NCI-H226 (cell line): ENCODE results near the gene DIS3L2.
A peak's percentile ranks its signal among the peaks of the same experiment; 100 is the strongest.
"Not testable (repeated sequence)": the region's sequence is repeated elsewhere in the genome, so short reads cannot be mapped to it uniquely, and the experiment has no call there.

Experiments used
- DNase-seq: peaks from one replicate; pipeline ENCODE4 v3.0.0-alpha.2; 2015

Gene DIS3L2

GRCh38 chr2:232013701-232014353 is 52.3 kb downstream of the DIS3L2 start:
- DNase-seq, result peak; percentile 90

- no peak for DNase-seq
Observed at GRCh38 chr2:232014681-232015080, 53.2 kb downstream of the DIS3L2 start.

GRCh38 chr2:232018181-232018580 is 56.7 kb downstream of the DIS3L2 start:
- no peak for DNase-seq

GRCh38 chr2:232022718-232023117 is 61.2 kb downstream of the DIS3L2 start:
- no peak for DNase-seq

- DNase-seq, result no peak
Observed at GRCh38 chr2:232023426-232023825, 61.9 kb downstream of the DIS3L2 start.

GRCh38 chr2:232024457-232024856 is 62.9 kb downstream of the DIS3L2 start:
- DNase-seq, result no peak

GRCh38 chr2:232026910-232027309 is 65.4 kb downstream of the DIS3L2 start:
- no peak for DNase-seq

- no peak for DNase-seq
Observed at GRCh38 chr2:232027530-232027929, 66.0 kb downstream of the DIS3L2 start.

GRCh38 chr2:232028071-232028470 is 66.6 kb downstream of the DIS3L2 start:
- DNase-seq, result no peak

- no peak for DNase-seq
Observed at GRCh38 chr2:232028631-232029030, 67.1 kb downstream of the DIS3L2 start.

- DNase-seq, result no peak
Observed at GRCh38 chr2:232029346-232029745, 67.8 kb downstream of the DIS3L2 start.

GRCh38 chr2:232030229-232030628 is 68.7 kb downstream of the DIS3L2 start:
- no peak for DNase-seq

- DNase-seq, result not testable (repeated sequence)
Observed at GRCh38 chr2:232035292-232035691, 73.8 kb downstream of the DIS3L2 start.

GRCh38 chr2:232036876-232037275 is 75.4 kb downstream of the DIS3L2 start:
- not testable (repeated sequence) for DNase-seq

GRCh38 chr2:232038251-232038880 is 76.9 kb downstream of the DIS3L2 start:
- no peak for DNase-seq

GRCh38 chr2:232038881-232039485 is 77.5 kb downstream of the DIS3L2 start:
- DNase-seq, result no peak

GRCh38 chr2:232042911-232043574 is 81.5 kb downstream of the DIS3L2 start:
- DNase-seq, result peak; percentile 8

GRCh38 chr2:232043966-232044365 is 82.5 kb downstream of the DIS3L2 start:
- DNase-seq, result no peak

GRCh38 chr2:232049350-232049749 is 87.8 kb downstream of the DIS3L2 start:
- no peak for DNase-seq

- no peak for DNase-seq
Observed at GRCh38 chr2:232052591-232052990, 91.1 kb downstream of the DIS3L2 start.

GRCh38 chr2:232053777-232054176 is 92.3 kb downstream of the DIS3L2 start:
- DNase-seq, result no peak

- no peak for DNase-seq
Observed at GRCh38 chr2:232058063-232058877, 96.8 kb downstream of the DIS3L2 start.

- no peak for DNase-seq
Observed at GRCh38 chr2:232058931-232059330, 97.4 kb downstream of the DIS3L2 start.
